GM12874 (cell line): ENCODE measurements around the gene MILR1.
A peak's percentile ranks its signal among the peaks of the same experiment; 100 is the strongest.

Experiments used
- CTCF ChIP-seq: IDR thresholded peaks from 2 replicates; pipeline ENCODE4 v1.5.1; 2011; ENCODE audit warnings: low read depth, mild to moderate bottlenecking, control low read depth, low read length, moderate library complexity; ENCODE audit not compliant: insufficient read depth

MILR1 gene

DNA sequence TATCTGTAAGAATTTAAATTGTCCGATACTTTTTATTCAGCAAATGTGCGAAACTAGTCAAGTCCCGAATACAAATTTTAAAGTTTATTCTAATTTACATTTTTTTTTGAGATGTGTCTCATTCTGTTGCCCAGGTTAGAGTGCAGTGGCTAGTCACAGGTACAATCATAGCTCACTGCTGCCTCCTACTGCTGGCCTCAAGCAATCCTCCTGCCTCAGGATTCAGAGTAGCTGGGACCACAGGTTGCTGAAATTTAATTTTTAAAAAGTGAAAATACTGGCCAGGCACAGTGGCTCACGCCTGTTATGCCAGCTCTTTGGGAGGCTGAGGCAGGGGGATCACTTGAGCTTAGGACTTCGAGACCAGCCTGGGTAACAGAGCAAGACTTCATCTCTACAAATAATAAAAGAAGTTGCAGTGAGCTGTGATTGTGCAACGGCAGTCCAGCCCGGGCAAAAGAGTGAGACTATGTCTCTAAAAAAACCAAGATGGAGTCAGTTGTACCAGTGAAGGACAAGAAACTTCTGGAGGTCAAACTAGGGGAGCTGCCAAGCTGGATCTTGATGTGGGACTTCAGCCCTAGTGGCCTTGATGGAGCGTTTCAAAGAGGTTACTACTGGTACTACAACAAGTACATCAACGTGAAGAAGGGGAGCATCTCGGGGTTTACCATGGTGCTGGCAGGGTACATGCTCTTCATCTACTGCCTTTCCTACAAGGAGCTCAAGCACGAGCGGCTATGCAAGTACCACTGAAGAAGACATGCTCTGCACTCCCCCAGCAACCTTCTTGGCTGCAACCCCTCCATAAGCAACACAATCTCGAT lies 42.3 kb downstream of the MILR1 start:
- TF ChIP-seq CTCF = peak; percentile 64

DNA sequence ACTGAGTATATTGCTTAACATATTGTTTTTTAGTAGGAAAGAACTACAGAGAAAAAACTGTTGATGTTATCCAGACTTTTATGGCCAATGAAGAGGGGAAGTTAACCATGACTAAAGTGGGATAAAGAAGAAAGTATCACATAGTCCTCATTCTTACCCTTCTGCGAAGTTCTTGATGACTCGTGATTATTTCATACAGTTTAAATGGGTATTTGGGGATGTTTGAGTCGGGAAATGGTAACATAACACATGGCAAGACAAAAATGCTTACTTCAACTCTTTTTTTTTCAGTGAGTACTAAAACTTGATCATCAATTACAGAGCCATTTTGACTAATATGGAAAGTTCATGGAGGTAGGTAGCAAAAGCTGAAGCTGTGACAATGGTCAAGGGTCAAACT lies 43.1 kb downstream of the MILR1 start:
- no peak for TF ChIP-seq CTCF

DNA sequence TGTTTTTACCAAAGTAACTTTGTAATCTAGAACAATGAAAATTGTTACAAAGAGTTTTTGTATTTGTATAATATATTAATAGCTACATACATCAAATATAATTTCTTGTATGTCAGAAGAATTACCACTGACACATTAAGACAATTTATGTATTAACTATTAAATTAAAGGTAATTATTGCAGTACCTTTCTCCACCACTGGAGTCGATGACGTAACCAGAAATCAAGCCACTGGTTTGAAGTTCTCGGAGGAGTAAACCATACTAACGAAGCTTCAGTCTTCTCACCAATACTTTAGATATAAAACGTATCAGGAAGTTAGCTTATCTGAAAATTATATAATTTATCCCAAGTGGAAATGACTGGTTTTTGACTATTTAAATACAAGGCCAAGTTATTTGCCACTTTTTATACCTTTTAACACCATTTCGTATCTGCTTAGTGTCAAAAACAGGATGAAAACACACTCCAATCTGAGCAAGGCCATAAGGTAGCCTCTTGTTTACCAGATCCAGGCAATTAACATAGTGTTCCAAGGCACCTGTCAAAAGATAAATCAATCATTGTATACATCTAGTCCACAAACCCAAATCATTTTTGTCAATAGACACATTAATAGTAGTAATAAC lies 43.7 kb downstream of the MILR1 start:
- peak; percentile 39; the same call in 1 of the 2 replicates for TF ChIP-seq CTCF

DNA sequence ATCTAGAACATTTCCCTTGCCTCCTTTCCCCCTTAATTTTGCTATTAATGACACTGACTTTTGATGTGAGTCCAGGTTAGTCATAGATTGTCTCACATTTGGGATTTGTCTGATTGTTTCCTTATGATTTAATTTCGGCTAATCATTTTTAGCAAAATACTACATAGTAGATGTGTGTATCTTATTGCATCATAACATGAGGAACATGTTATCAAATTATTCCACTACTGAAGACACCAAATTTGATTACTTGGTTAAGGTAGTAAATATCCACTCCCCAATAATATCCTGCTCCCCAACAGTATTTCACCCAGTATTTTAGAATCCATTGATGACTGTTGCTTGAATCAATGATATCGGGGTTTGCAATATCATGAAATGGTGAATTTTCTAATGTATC lies 45.2 kb downstream of the MILR1 start:
- no peak for TF ChIP-seq CTCF

DNA sequence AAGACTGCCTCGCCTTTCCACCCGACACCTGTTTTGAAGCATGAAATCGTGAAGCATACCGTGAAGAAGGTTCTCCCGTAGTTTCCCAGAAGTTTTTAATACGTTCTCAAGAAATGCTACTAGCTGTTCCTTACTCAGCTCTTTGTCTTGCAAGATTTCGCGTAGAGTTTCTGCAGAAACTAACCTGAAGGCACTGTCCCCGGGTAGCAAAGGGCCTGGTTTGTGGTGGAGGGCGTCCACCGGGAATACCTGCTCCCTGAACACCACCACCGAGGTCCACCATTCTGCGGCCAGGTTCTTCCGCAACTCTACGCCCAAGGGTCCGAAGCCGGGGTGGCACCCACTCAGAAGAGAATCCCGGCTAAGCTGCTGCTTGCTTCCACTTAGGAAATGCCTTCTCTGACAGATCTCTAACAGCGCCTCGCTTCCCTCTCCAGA lies 47.5 kb downstream of the MILR1 start:
- no peak for TF ChIP-seq CTCF

DNA sequence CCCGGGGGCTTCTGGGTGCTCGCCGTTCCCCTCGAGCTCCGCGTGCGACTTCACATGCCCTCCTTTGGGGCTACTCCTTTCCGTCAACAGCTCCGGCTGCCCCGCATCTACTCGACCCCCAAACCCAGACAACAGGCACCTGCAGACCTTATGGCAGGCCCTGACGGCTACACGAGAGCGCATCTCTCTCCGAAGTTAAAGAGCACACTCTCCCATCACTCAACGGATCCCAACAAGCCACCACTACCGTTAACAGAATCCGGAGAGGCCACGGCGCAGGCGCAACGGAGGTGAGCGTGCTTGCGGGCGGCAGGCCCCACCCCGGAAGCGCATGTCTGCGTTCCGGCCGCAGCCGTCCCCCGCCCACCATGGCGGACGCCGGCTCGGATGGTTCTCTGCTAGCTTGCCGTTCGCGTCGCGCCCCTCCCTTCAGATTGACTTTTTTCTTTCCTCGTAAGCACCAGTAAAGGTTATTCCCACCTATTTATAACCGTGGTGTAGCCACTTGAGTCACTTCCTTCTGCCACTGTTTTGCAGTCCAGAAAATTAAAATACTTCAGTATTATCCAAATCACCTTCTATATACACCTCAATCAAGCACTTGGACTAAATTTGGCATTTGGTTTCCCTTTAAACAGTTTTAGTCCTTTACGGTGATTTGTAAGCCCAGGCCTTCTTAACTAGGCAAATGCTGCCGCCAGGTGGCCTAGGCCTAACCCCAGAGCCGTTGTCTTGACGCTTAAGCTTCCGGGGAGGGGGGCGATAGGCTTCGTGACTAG lies 48.1 kb downstream of the MILR1 start, which contains the start of gene POLG2:
Gene POLG2, minus strand, starts transcription at position 269 of the 779 bp plus-strand sequence. Its CDS starts 86 bp downstream, at position 183.
- TF ChIP-seq CTCF = peak; percentile 59

DNA sequence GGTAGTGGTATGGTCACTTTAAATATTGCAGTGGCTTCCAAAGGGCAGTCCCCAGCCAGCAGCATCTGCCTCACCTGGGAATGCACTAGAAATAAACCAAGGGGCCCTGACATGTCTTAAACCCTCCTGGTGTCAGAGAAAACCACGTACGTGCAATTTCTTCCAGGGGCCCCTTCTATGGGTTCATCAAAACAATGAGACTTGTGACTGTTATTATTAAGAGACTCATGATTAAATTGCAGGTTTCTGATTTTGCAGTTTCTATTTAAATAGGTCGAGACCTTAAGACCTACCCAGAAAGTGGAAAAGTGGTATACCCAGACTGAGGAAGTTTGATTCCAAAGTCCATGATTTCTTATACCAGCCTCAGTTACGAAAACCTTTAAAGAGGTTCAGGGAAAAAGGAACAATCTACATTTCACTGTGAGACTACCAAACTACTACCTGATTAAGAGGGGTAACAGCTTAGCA lies 48.7 kb downstream of the MILR1 start:
- no peak for TF ChIP-seq CTCF
